GM18498 (cell line): Measurements from ENCODE around the gene DLG2.
A peak's percentile ranks its signal among the peaks of the same experiment; 100 is the strongest.

Experiments
- ATAC-seq: cut with Tn5 transposase; IDR thresholded peaks from one replicate; pipeline ENCODE4 v1.9.1; 2021; ENCODE audit warnings: mild to moderate bottlenecking, moderate library complexity; ENCODE audit not compliant: unreplicated experiment

DLG2 gene

DNA sequence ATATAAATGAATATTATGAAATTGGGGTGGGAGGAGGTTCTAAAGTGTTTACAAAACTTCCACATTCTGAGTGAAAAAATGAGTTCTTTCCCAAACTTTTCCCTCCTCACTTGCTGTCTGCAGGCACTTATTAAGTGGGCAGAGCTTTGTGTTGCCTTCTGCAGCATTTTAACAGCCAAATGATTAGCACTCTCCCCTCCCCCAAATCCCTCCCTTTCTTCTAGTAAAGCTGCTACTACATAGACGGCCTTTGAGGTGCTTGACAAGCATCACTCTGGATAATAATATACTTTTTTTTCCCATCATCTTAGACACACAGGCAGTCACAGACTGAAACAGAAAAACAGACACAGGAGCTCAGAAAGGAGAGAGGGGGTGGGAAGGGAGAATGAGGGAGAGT lies 493.5 kb downstream of the DLG2 start:
- no peak for ATAC-seq

GRCh38 chr11:85132851-85133585 lies 494.1 kb downstream of the DLG2 start:
- ATAC-seq, result no peak

DNA sequence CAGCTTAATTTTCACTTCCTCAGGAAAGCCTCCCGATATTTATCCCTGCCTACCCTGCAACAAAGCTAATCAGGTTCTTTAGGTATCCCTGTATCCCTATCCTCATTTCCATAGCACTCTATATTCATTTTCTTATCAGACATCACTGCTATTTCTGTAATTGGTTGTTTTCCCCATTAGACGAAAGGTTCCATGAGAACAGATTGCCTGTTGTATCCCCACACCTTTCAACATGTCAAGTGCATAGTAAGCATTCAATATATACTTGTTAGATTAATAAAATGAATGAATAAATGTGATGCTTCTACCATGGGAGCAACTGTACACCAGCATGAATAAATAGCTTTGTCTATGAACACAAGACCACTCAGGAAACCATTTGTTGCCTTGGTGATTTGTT lies 499.8 kb downstream of the DLG2 start:
- ATAC-seq, result no peak

DNA sequence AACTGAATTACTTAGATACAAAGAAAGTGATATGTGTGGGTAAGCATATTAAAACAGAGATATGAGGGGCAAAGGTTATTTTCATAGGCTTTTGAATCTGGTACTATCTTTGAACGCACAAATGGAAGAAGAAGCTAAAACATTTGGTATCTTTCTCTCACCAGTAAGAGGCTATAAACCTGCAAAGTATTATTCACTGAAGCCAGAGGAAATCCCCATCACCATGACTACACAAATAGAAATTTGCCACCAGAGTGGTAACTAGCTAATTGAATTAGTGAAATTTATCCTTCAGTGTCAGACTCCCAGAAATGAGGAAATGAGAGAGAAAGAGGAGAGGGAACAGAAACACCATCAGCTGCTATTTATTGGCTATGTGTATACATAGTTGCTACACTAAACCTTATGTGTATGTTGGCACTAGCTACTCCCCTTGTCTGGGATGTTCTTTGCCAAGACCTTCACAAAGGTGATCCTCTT lies 503.4 kb downstream of the DLG2 start:
- ATAC-seq, result peak; percentile 93

GRCh38 chr11:85118151-85118550 lies 509.0 kb downstream of the DLG2 start:
- no peak for ATAC-seq

- ATAC-seq, result no peak
Observed at GRCh38 chr11:85115798-85116197, 511.3 kb downstream of the DLG2 start.

- no peak for ATAC-seq
Observed at GRCh38 chr11:85114786-85115185, 512.4 kb downstream of the DLG2 start.

DNA sequence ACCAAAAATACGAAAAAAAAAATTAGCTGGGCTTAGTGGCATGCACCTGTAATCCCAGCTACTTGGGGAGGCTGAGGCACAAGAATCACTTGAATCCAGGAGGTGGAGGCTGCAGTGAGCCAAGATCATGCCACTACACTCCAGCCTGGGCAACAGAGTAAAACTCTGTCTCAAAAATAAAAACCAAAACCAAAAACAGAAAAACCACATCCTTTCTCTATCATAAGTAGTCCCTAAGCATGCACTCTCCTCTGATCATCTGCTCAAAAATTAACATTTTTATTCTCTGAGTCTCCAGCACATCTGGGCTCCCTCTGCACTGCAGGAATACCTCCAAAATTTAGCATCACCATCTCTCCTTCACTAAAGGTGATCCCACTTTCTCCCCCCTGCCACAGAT lies 516.9 kb downstream of the DLG2 start:
- peak; percentile 92 for ATAC-seq

DNA sequence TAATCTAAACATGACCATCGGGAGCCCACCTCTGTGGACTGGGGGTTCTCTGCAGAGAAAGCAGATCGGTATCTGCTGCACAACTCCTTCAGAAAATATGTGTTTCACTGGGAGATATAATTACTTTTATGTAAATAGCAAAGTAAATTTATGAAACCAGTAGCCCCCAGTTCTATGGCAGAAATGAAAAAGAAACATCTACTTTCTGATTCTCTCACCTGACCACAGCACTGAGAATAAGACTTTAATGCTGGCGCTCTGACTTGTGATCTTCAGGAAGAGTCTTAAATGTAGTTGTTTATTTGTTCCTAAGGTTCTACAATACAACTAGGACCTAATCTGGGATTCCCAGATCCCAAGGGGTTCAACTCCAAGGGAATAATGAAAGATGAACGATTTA lies 518.0 kb downstream of the DLG2 start:
- ATAC-seq, result peak; percentile 78

GRCh38 chr11:85105868-85106267 lies 521.3 kb downstream of the DLG2 start:
- ATAC-seq, result no peak

GRCh38 chr11:85099522-85099921 lies 527.6 kb downstream of the DLG2 start:
- ATAC-seq, result no peak

- no peak for ATAC-seq
Observed at GRCh38 chr11:85098996-85099395, 528.1 kb downstream of the DLG2 start.

DNA sequence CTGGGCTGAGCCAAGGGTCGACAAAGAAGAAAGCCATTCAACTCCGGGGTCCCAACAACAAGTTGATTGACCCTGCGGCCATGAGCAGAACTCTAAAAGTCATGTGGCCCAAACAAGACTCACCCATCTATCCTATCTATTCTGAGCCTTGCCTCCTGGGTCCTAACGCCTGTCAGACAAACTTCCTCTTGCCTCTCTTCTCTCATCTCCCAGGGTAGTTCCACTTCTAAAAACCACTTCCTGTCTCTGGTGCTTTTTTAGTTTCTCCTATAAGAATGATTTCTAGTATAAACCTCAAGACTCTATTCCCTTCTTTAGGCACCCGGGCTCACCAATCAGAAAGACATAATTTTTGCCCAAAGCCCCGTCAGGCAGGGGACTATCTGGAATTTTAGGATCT lies 530.2 kb downstream of the DLG2 start:
- ATAC-seq, result peak; percentile 74

- no peak for ATAC-seq
Observed at GRCh38 chr11:85095239-85095638, 531.9 kb downstream of the DLG2 start.

- no peak for ATAC-seq
Observed at GRCh38 chr11:85094795-85095194, 532.3 kb downstream of the DLG2 start.

- ATAC-seq, result peak; percentile 72
Observed at GRCh38 chr11:85089654-85090053, 537.5 kb downstream of the DLG2 start.

DNA sequence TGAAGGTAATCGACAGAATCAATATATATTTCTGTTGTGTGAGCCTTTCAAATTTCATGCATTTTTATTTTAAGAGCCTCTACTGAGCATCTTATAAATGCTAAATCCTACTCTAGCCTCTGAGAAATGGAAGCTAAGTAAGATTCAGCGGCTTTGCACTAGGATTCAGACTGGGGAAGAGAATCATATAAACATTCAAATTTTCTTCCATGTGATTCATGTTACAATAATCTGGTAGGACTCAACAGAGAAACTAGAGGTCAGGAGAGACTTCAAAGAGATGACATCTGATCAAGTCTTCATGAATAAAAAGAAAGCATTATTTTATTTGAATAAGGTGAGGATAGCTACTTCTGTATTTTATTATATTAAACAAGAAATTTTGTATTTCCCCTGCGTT lies 538.9 kb downstream of the DLG2 start:
- no peak for ATAC-seq

DNA sequence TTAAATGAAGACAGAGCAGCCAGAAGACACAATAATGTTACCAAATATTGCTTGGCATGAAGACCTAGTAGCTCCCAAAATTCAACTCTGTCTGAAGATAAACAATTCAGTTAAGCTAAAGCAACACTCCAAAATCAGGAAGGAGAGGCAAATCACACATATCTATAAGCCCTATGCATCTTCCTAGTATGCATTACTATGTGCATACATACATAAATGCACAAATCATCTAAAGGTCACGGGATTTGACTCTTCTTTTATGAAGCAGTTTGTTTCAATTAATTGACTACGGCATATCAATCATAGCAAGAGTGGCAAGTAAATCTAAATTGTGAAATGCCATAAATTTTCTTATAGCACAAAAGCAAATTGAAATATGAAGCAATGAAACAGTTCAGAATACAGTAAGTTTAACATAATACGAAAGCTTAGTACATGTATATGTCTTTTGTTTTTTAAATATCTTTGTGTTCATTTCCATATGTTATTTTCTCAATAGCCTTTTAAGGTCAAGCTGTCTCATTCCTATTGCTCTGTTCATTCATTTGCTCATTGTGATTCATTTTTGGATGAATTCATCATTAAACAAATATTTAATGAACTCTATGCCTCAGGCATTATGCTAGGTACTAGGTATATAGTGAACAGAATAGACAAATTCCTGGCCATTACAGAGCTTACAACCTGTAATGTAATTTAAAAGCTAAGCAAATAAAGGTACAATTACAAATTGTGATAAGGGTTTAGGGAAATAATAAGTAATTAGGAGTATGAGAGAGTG lies 540.5 kb downstream of the DLG2 start:
- no peak for ATAC-seq

DNA sequence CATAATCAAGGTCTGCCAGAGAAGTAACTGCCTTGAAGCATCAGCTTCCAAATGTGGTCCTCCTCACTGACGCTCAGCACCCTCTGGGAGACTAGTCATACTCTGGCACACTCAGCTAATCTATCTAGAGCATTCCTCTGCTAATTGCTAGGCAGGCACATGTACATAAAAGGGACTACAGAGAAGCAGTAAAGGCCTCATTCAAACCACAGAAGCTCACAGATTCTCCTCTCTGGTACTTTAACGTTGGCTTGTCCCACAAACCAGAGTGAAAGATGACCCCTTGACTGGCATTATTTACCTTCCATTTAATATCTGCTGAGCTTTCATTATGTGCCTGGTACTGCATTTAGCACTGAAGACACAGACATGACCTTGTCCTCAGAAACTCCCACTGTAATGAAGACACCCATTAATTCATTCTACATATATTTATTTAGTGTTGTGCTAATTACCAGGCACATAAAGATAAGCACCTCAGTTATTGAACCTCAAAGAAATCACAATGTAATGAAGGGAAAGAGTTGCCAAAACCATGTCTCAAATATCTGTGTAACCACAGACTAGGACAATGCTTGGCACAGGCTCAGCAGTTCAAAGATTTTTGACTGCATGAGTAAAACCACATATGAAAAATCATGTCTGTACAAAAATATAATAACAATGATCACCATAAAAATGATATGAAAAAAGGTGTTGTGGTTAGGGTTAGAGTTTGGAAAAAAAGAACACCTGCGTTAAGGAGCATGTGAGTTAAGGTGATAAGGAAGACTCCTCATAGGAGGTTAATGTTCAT lies 550.4 kb downstream of the DLG2 start:
- ATAC-seq, result no peak

- peak; percentile 100 for ATAC-seq
Observed at GRCh38 chr11:85062659-85063058, 564.5 kb downstream of the DLG2 start.

DNA sequence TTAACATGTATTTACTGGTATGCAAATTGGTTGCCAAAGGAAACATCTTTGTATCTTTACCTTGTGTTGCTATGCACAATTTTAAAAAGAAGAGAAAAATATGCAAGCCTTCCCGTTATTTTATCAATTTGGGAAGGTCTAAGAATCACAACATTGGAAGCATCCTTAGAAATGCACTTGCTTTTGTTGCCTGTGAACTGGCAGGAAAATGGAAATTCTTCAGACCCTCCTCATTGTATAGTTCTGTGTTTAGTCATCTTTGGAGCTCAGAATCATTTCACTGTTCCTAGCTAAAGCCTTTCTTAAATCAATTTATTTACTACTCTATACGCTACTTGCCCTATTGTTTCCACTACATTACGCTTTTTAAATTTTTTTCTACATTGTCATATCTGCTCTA lies 574.5 kb downstream of the DLG2 start:
- ATAC-seq, result no peak
